Colonic mucosa (tissue), 4 donors: ENCODE measurements around the gene PDSS2. TPM values are rescaled to one million over a fixed set of nuclear protein-coding genes. Genes with fewer than 3 reads are reported as not detected.
"Not testable (repeated sequence)": the region's sequence is repeated elsewhere in the genome, so short reads cannot be mapped to it uniquely, and the experiment has no call there.

Experiments used
- DNase-seq: peaks from one replicate; pipeline ENCODE4 v3.0.0-alpha.2; 2020
- H3K27ac ChIP-seq: fragments of 200-600 bp; one replicate; pipeline ENCODE4 v1.8.0; 2021
- H3K27me3 ChIP-seq: fragments of 200-600 bp; one replicate; pipeline ENCODE4 v1.8.0; 2021
- H3K36me3 ChIP-seq: fragments of 200-600 bp; one replicate; pipeline ENCODE4 v1.8.0; 2021
- H3K4me1 ChIP-seq: fragments of 200-600 bp; one replicate; pipeline ENCODE4 v1.8.0; 2021; ENCODE audit warnings: mild to moderate bottlenecking
- H3K4me3 ChIP-seq: fragments of 200-600 bp; one replicate; pipeline ENCODE4 v1.8.0; 2021
- H3K9ac ChIP-seq, 2 donors: one replicate each; pipeline ENCODE4 v1.7.0; 2013; ENCODE audit warnings: control low read depth in 2 of 2, low read depth in 2 of 2, low read length in 2 of 2
- H3K9me3 ChIP-seq: fragments of 200-600 bp; one replicate; pipeline ENCODE4 v1.8.0; 2021
- intact Hi-C: fragments of 100-400 bp; cut with DNase I; formaldehyde crosslinking; loops from one replicate; pipeline ENCODE4 v1.14.1; 2022
- total RNA-seq, 2 donors: library from RNA; stranded (reverse); fragmentation: NEBNext Ultra II Directional in 1 of 2; extraction: Animal tissue kit (Norgen Biotek cat#: 25700) in 1 of 2; gene quantifications; one replicate each; pipeline ENCODE4 v1.2.1, GENCODE V29; 2021
- TF ChIP-seq, protein P1 (sequence below): fragments of 200-600 bp; IDR thresholded peaks from one replicate; pipeline ENCODE4 v1.8.0; 2022; ENCODE audit warnings: antibody characterized with exemption, mild to moderate bottlenecking
- donor health status: healthy.
- donor health status: DM: no; HTN: no; CAD: no.
- donor health status: DM: no; HTN: no; CAD: no.

PDSS2 gene
- total RNA-seq, 2 donors from 2014 or later = 26.3 to 35.7 TPM

DNA sequence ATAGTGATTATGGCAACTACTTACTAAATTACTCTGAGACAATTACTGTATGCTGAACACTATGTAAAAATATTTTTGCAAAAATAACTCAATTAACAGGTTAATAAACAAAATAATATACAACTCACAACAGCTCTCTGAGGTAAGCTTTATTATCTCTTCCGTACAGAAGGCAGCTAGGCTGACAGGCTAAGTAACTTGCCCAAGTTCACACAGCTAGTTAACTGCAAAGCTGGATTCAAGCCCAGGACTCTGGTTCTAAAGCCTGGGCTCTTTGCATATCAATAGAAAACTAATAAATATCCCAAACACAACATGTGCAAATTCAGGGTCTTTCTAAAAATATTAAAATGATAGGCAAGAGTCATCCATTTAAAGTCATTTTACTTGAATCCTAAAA lies 174.6 kb downstream of the PDSS2 start:
- Histone ChIP-seq H3K36me3 (no peaks in the 10 kb centered on the region), H3K9me3 (no peaks in the 10 kb centered on the region), H3K9ac (no peak overlapping the region), H3K27ac (no peak overlapping the region), H3K4me1 (no peaks in the 10 kb centered on the region), H3K27me3 (no peaks in the 10 kb centered on the region), H3K4me3 (no peak overlapping the region)
- TF ChIP-seq, protein P1, sequence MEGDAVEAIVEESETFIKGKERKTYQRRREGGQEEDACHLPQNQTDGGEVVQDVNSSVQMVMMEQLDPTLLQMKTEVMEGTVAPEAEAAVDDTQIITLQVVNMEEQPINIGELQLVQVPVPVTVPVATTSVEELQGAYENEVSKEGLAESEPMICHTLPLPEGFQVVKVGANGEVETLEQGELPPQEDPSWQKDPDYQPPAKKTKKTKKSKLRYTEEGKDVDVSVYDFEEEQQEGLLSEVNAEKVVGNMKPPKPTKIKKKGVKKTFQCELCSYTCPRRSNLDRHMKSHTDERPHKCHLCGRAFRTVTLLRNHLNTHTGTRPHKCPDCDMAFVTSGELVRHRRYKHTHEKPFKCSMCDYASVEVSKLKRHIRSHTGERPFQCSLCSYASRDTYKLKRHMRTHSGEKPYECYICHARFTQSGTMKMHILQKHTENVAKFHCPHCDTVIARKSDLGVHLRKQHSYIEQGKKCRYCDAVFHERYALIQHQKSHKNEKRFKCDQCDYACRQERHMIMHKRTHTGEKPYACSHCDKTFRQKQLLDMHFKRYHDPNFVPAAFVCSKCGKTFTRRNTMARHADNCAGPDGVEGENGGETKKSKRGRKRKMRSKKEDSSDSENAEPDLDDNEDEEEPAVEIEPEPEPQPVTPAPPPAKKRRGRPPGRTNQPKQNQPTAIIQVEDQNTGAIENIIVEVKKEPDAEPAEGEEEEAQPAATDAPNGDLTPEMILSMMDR = no peak
- intact Hi-C loops = no loop called here
- DNase-seq = no peak

DNA sequence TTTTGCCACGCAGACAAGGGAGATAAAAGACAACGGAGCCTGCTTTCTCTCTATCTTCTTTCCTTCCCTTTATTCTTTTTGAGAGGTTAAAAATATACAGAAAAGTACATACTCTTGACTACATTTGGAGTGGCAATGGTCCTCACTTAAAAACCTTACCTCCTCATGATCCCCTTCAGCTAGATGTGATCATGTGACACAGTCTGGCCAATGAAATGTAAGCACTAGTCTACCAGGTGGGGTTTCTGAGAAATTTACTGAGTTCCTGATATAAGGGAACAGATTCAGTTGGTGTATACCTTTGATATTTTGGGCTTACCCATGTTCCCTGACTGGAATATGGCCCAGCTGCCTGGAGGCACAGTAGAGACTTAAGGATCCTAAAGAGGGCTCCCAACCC lies 178.6 kb downstream of the PDSS2 start:
- Histone ChIP-seq H3K9me3 (no peaks in the 10 kb centered on the region), H3K36me3 (no peaks in the 10 kb centered on the region), H3K27ac (no peak overlapping the region), H3K4me1 (no peaks in the 10 kb centered on the region), H3K4me3 (no peak overlapping the region), H3K9ac (no peak overlapping the region), H3K27me3 (no peaks in the 10 kb centered on the region)
- no peak for DNase-seq
- TF ChIP-seq, protein P1 = no peak
- intact Hi-C loops = no loop called here

DNA sequence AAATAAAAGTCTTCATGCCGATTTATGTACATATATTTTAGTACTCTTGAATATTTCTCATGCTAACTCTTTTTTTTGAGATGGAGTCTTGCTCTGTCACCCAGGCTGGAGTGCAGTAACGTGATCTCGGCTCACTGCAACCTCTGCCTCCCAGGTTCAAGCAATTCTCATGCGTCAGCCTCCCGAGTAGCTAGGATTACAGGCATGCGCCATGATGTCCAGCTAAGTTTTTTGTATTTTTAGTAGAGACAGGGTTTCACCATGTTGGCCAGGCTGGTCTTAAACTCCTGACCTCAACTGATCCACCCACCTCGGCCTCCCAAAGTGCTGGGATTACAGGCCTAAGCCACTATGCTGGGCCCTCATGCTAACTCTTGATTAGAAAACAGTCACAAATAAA lies 179.4 kb downstream of the PDSS2 start:
- H3K9me3 ChIP-seq, H3K9ac ChIP-seq, intact Hi-C loops: not testable (repeated sequence)

DNA sequence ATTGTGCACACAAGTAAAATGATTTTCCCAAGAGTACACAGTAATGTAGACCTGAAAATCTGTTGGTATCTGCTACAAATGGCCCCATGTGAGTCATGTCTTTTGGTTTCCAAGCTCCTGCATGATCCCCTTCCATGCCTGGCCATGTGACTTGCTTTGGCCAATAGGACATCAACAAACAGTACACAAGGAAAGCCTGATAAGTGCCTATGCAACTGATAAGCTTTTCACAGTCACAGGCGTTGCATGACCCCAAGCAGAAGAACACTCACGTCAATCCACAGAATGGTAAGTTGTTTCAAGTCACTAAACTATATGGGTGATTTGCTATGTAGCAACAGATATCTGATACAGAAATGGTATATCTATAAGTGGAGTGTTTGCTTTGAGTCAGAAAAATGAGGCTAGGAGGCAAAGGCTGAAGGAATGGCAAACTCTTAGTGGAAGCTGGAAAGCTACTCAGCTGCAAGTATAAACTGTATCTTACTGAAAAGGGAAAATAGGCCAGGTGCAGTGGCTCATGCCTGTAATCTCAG lies 184.0 kb downstream of the PDSS2 start:
- TF ChIP-seq, protein P1 = no peak
- no peaks in the 10 kb centered on the region for H3K36me3 ChIP-seq
- no peak overlapping the region for H3K4me3 ChIP-seq
- no peak overlapping the region for H3K9ac ChIP-seq
- no peak overlapping the region for H3K27ac ChIP-seq
- no peaks in the 10 kb centered on the region for H3K4me1 ChIP-seq
- intact Hi-C loops = no loop called here
- DNase-seq = no peak
- H3K27me3 ChIP-seq = no peaks in the 10 kb centered on the region
- H3K9me3 ChIP-seq = no peaks in the 10 kb centered on the region

More for the DNA sequence above, 179.4 kb downstream of the PDSS2 start:
- H3K4me3 ChIP-seq, H3K36me3 ChIP-seq, H3K27me3 ChIP-seq, DNase-seq, H3K27ac ChIP-seq, H3K4me1 ChIP-seq: not testable (repeated sequence)

DNA sequence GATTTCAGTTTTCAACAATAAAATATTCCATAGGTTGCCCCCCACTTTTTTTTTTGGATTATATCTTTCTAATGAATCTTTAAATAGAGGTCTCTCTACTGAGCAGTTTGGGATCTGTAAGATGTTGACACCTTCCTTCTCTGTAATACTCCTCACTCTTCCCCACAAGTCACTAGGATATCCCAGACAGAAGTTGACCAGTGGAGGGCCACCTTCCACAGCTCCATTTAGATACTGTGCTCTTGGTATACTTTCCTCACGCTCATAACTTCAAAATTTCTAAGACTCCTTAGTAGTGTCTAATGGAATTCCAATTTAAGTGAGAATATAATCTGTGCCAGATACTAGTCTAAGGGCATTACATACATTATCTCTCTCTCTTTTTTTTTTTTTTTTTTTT lies 185.1 kb downstream of the PDSS2 start:
- TF ChIP-seq, protein P1 = no peak
- H3K4me3 ChIP-seq = no peak overlapping the region
- intact Hi-C loops = no loop called here
- no peaks in the 10 kb centered on the region for H3K9me3 ChIP-seq
- H3K4me1 ChIP-seq = no peaks in the 10 kb centered on the region
- no peak overlapping the region for H3K27ac ChIP-seq
- no peaks in the 10 kb centered on the region for H3K27me3 ChIP-seq
- H3K36me3 ChIP-seq = no peaks in the 10 kb centered on the region
- DNase-seq = no peak
- H3K9ac ChIP-seq = no peak overlapping the region

DNA sequence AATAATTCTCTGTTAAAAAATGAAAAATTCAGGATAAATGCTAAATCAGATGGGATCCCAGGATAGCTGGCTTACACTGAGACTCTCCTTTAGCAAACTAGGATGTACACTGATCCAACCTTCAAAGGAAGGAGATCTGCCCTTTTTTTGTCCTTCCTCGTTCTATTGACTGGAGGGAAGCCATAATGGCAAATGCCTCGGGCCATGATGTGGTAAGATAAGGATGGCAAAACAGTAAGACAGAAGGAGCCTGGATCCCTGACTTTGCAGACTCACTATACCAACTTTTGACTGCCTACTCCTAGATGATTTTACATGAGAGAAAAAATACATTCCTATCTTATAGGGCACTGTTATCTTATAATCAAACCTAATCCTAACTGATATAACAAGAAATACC lies 187.1 kb downstream of the PDSS2 start:
- intact Hi-C loops = no loop called here
- Histone ChIP-seq H3K27ac (no peak overlapping the region), H3K4me3 (no peak overlapping the region), H3K9ac (no peak overlapping the region), H3K4me1 (no peaks in the 10 kb centered on the region), H3K36me3 (no peaks in the 10 kb centered on the region), H3K27me3 (no peaks in the 10 kb centered on the region), H3K9me3 (no peaks in the 10 kb centered on the region)
- no peak for DNase-seq
- TF ChIP-seq, protein P1 = no peak
